Astrocyte (in vitro differentiated cells and primary cell): Measurements from ENCODE around the gene COL19A1. TPM values are rescaled to one million over a fixed set of nuclear protein-coding genes. Genes with fewer than 3 reads are reported as not detected.

Experiments
- DNase-seq: peaks from one replicate; pipeline ENCODE4 v3.0.0-alpha.2; 2010; ENCODE audit warnings: low read depth
- FAIRE-seq: peaks from 2 replicates; lab custom pipeline; 2011; peaks lifted over from hg19 to GRCh38; lab: Jason Lieb, UNC
- H2AFZ ChIP-seq: 2 replicates; pipeline ENCODE4 v1.6.0; 2012; ENCODE audit warnings: low read depth, low read length, inconsistent platforms
- H3K27ac ChIP-seq: 2 replicates; pipeline ENCODE4 v1.5.1; 2011; ENCODE audit warnings: low read depth, low read length, inconsistent platforms
- H3K27me3 ChIP-seq: 2 replicates; pipeline ENCODE4 v1.6.0; 2011; ENCODE audit warnings: low read length, inconsistent platforms; ENCODE audit not compliant: insufficient read depth
- H3K36me3 ChIP-seq: 2 replicates; pipeline ENCODE4 v1.5.1; 2011; ENCODE audit warnings: low read length, inconsistent platforms; ENCODE audit not compliant: insufficient read depth
- H3K4me1 ChIP-seq: 2 replicates; pipeline ENCODE4 v1.5.1; 2011; ENCODE audit warnings: low read length, inconsistent platforms; ENCODE audit not compliant: insufficient read depth
- H3K4me2 ChIP-seq: 2 replicates; pipeline ENCODE4 v1.6.0; 2012; ENCODE audit warnings: low read length, inconsistent platforms
- H3K4me3 ChIP-seq: 2 replicates; pipeline ENCODE4 v1.5.1; 2011; ENCODE audit warnings: low read depth, mild to moderate bottlenecking, low read length, inconsistent platforms; ENCODE audit not compliant: insufficient read depth
- H3K79me2 ChIP-seq: 2 replicates; pipeline ENCODE4 v1.6.0; 2012; ENCODE audit warnings: mild to moderate bottlenecking, low read length, inconsistent platforms; ENCODE audit not compliant: insufficient read depth
- H3K9ac ChIP-seq: 2 replicates; pipeline ENCODE4 v1.6.0; 2012; ENCODE audit warnings: mild to moderate bottlenecking, low read length, inconsistent platforms
- H3K9me3 ChIP-seq: 2 replicates; pipeline ENCODE4 v1.5.1; 2012; ENCODE audit warnings: low read depth, mild to moderate bottlenecking, low read length, inconsistent platforms; ENCODE audit not compliant: insufficient read depth
- H4K20me1 ChIP-seq: 2 replicates; pipeline ENCODE4 v1.6.0; 2012; ENCODE audit warnings: low read length, inconsistent platforms; ENCODE audit not compliant: insufficient read depth
- H3K27ac Mint-ChIP-seq: one replicate; pipeline ENCODE4 v1.8.0; 2021; ENCODE audit warnings: mild to moderate bottlenecking, mixed read lengths; ENCODE audit not compliant: unreplicated experiment
- H3K27me3 Mint-ChIP-seq: one replicate; pipeline ENCODE4 v1.8.0; 2021; ENCODE audit warnings: low read depth, mixed read lengths; ENCODE audit not compliant: unreplicated experiment
- H3K36me3 Mint-ChIP-seq: one replicate; pipeline ENCODE4 v1.8.0; 2021; ENCODE audit warnings: low read depth, mixed read lengths; ENCODE audit not compliant: unreplicated experiment
- H3K4me1 Mint-ChIP-seq: one replicate; pipeline ENCODE4 v1.8.0; 2021; ENCODE audit warnings: low read depth, mixed read lengths; ENCODE audit not compliant: unreplicated experiment
- H3K4me3 Mint-ChIP-seq: one replicate; pipeline ENCODE4 v1.8.0; 2021; ENCODE audit warnings: mild to moderate bottlenecking, moderate library complexity, mixed read lengths; ENCODE audit not compliant: unreplicated experiment
- H3K9me3 Mint-ChIP-seq: one replicate; pipeline ENCODE4 v1.8.0; 2021; ENCODE audit warnings: mild to moderate bottlenecking, mixed read lengths; ENCODE audit not compliant: unreplicated experiment
- EZH2 ChIP-seq: IDR thresholded peaks from 2 replicates; pipeline ENCODE4 v1.6.1; 2012; ENCODE audit warnings: mild to moderate bottlenecking, low read length, inconsistent platforms; ENCODE audit not compliant: insufficient read depth
- total RNA-seq: library from RNA; stranded (reverse); gene quantifications from 2 replicates; pipeline ENCODE4 v1.2.1, GENCODE V29; 2021
- TF ChIP-seq, protein P1 (sequence below): IDR thresholded peaks from 2 replicates; pipeline ENCODE4 v1.5.1; 2011; ENCODE audit warnings: low read depth, mild to moderate bottlenecking, inconsistent platforms, low read length, moderate library complexity; ENCODE audit not compliant: insufficient read depth

The COL19A1 gene
- total RNA-seq, 1 donor from 2014 or later = 0.18 TPM

DNA sequence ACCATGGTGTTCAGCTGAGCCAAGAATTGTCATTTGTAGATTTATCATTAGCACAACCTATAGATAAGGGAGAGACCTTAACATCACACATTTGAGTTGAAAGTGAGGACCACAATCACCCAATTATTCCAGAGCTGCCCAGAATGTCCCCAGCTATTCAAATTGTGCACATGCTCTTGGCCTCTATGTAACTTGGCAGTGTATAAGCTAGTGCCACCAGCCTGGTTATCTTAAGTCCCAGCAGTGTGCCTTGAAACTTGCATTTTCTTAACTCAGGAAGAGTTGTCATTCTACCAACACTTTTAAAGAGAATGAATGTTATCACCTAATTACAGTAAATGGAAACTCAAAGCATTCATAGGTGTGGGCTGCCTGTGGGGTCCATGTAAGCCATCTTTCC lies 245.4 kb downstream of the COL19A1 start:
- no peaks in the 10 kb centered on the region for H3K36me3 Mint-ChIP-seq
- Histone ChIP-seq H3K4me1 (no peaks in the 10 kb centered on the region), H3K9me3 (no peaks in the 10 kb centered on the region), H3K4me2 (no peak overlapping the region), H3K4me3 (no peak overlapping the region), H3K27me3 (no peaks in the 10 kb centered on the region), H4K20me1 (no peaks in the 10 kb centered on the region), H3K36me3 (no peaks in the 10 kb centered on the region), H2AFZ (no peak overlapping the region), H3K79me2 (no peaks in the 10 kb centered on the region), H3K9ac (no peak overlapping the region), H3K27ac (no peak overlapping the region)
- H3K9me3 Mint-ChIP-seq = no peaks in the 10 kb centered on the region
- no peak for TF ChIP-seq EZH2
- TF ChIP-seq, protein P1, sequence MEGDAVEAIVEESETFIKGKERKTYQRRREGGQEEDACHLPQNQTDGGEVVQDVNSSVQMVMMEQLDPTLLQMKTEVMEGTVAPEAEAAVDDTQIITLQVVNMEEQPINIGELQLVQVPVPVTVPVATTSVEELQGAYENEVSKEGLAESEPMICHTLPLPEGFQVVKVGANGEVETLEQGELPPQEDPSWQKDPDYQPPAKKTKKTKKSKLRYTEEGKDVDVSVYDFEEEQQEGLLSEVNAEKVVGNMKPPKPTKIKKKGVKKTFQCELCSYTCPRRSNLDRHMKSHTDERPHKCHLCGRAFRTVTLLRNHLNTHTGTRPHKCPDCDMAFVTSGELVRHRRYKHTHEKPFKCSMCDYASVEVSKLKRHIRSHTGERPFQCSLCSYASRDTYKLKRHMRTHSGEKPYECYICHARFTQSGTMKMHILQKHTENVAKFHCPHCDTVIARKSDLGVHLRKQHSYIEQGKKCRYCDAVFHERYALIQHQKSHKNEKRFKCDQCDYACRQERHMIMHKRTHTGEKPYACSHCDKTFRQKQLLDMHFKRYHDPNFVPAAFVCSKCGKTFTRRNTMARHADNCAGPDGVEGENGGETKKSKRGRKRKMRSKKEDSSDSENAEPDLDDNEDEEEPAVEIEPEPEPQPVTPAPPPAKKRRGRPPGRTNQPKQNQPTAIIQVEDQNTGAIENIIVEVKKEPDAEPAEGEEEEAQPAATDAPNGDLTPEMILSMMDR = no peak
- DNase-seq (no peak), FAIRE-seq (no peak)
- peaks cover 15% of the 10 kb centered on the region for H3K4me1 Mint-ChIP-seq
- H3K4me3 Mint-ChIP-seq = no peak overlapping the region
- H3K27ac Mint-ChIP-seq = no peak overlapping the region
- H3K27me3 Mint-ChIP-seq = peaks cover 3% of the 10 kb centered on the region

DNA sequence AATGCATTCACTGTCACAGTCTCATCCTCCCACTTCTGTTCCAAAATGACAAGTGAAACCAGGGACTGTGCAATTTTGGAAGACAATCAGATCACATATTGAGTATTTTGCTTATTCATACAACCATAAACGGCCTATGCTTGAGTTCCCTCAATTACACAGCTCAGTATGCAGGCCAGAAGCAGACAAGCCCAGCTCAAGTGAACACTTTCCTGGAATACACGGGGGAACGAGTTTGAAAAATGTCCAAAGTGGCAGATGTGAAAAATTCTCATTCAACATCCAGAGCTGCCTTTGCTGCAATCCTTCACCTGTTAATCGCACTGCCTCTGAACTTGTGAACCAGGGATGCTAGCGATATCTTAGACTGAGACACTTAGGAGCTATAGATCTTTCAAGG lies 246.4 kb downstream of the COL19A1 start:
- H2AFZ ChIP-seq = no peak overlapping the region
- TF ChIP-seq, protein P1 = no peak
- no peak for TF ChIP-seq EZH2
- peaks cover 2% of the 10 kb centered on the region for H3K27me3 ChIP-seq
- Mint-ChIP-seq H3K4me3 (no peak overlapping the region), H3K27me3 (no peaks in the 10 kb centered on the region), H3K36me3 (no peaks in the 10 kb centered on the region), H3K9me3 (no peaks in the 10 kb centered on the region), H3K27ac (no peak overlapping the region), H3K4me1 (peaks cover 15% of the 10 kb centered on the region)
- no peaks in the 10 kb centered on the region for H3K4me1 ChIP-seq
- H3K9ac ChIP-seq = no peak overlapping the region
- no peak overlapping the region for H3K27ac ChIP-seq
- FAIRE-seq (no peak), DNase-seq (no peak)
- no peaks in the 10 kb centered on the region for H4K20me1 ChIP-seq
- H3K79me2 ChIP-seq = no peaks in the 10 kb centered on the region
- no peak overlapping the region for H3K4me2 ChIP-seq
- no peaks in the 10 kb centered on the region for H3K36me3 ChIP-seq
- no peak overlapping the region for H3K4me3 ChIP-seq
- H3K9me3 ChIP-seq = no peaks in the 10 kb centered on the region

DNA sequence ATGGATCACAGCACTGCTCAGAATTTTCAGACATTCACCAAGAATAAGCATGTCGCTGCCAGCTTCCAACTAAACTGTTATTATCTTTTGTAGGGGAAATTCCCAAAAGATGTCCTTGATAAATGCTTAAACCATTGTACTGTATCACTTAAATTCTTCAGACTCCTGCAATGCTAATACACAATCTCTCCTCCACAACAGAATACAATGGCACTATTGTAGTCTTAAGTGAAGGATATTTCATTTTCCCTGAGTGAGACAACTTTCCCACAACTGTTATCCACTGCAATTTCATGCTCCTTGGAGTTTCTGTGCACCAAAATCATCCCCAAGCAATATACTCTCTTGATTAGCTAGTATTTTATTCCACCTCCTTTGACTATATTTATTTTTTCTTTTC lies 246.8 kb downstream of the COL19A1 start:
- H3K27ac Mint-ChIP-seq = no peak overlapping the region
- no peak for FAIRE-seq

More for the DNA sequence above, 246.8 kb downstream of the COL19A1 start:
- Histone ChIP-seq H3K9ac (no peak overlapping the region), H3K4me2 (no peak overlapping the region), H4K20me1 (no peaks in the 10 kb centered on the region), H3K4me1 (no peaks in the 10 kb centered on the region), H3K27ac (no peak overlapping the region), H3K27me3 (peaks cover 2% of the 10 kb centered on the region), H3K9me3 (no peaks in the 10 kb centered on the region), H2AFZ (no peak overlapping the region), H3K79me2 (no peaks in the 10 kb centered on the region), H3K36me3 (no peaks in the 10 kb centered on the region), H3K4me3 (no peak overlapping the region)
- Mint-ChIP-seq H3K4me3 (no peak overlapping the region), H3K9me3 (no peaks in the 10 kb centered on the region), H3K36me3 (no peaks in the 10 kb centered on the region), H3K4me1 (peaks cover 15% of the 10 kb centered on the region), H3K27me3 (no peaks in the 10 kb centered on the region)
- DNase-seq = no peak
- TF ChIP-seq, protein P1 = no peak
- TF ChIP-seq EZH2 = no peak
